ENCODE data around the gene KLK5. TPM values are rescaled to one million over a fixed set of nuclear protein-coding genes. Genes with fewer than 3 reads are reported as not detected.

Gene KLK5
- total RNA-seq, 1 donor from 2014 or later = not detected

GRCh38 chr19:50968716-50969412 is 16.0 kb upstream of the KLK5 start:
- DNase-seq = no peak

DNA sequence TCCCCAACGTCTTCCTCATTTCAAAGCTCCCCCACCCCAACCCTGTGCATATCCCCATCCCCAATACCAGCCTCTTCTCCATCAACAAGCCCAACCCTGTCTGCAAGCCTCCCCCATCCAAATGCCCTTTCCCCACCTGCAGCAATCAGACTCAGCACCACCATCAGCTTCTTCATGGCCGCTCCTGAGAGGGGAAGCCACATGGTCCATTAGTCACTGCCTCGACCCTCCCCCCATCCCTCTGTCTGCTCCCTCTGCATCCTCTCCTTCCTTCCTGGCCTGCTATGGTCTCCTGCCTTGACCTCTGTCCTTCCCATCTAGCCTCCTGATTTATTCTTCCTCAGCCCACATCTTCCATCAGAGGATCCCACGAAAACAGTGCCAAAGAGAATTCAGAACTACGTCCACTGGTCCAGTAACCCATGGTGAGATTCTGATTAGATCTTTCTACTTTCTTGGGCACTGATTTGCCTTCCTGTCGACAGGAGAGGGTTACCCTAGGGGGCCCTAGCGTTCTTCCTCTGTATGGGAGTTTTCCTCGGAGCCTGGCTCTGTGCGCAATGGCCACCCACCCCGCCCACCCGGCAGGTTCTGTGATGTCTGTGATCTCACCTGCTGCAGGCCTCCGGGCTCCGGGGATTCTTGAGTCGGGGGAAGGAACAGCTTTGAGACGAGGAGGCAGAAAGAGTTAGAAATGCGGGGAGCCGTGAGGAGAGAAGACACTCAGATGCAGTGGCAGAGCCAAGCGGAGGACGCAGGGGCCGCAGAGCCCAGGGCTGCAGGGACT is 15.3 kb upstream of the KLK5 start:
- no peak for DNase-seq

GRCh38 chr19:50964266-50964665 is 11.4 kb upstream of the KLK5 start:
- no peak for DNase-seq

DNA sequence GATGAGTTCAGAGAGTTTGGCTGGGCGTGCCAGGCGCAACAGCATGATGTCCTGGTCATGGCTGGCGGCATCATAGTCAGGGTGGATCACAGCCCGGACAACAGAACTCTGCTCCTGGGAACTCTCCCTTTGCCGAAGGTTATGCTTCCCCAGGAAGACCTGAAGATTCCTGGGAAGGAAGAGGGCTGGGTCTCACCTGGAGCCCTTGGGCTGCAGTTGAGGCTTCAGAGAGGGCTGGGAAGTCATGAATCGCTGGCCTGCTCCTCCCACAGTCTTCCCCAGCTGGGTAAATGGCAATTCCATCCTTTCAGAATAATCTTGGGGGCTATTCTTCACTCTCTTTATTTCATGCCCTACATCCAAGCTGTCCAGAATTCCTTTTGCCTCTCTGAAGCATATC is 10.5 kb upstream of the KLK5 start:
- DNase-seq = no peak

GRCh38 chr19:50962245-50962644 is 9.4 kb upstream of the KLK5 start:
- DNase-seq = no peak

GRCh38 chr19:50959731-50960500 is 7.1 kb upstream of the KLK5 start:
- DNase-seq = no peak

GRCh38 chr19:50957587-50957986 is 4.7 kb upstream of the KLK5 start:
- DNase-seq = no peak

DNA sequence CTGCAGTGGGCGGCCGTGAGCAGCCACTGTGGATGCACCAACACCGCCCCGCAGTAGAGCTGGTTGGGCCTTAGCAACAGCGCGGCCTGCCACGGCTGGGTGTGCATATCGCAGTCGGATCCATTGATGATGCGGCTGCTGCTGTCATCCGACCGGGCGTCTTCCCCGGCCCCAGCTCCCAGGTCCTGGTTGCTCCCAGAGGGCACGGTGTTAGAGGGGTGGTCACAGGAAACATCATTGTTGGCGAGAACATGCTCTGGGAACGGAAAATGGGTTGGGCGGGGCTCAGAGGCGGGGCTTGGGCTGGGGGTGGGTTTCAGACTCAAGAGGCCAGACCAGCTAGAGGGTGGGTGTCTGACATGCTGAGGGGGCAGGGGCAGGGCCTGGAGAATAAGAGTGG is 3.0 kb downstream of the KLK5 start:
- DNase-seq = no peak

DNA sequence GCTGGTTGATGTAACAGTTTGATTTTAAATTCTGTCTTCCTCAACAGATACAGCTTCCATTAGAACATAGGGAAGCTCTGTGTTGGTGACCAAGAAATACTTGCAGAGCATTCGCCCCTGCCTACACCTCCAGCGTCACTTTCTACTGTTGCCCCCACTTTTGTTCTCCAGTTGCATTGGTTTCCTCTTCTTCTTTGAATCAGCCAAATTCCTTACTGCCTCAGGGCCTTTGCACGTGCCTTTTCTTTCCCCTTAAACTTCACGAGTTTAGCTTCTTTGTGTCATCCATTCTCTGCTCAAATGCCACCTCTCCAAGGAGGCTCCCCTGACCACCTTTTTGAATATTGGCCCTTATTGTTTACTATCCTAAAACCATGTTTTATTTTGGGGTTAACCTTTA is 5.7 kb downstream of the KLK5 start:
- no peak for DNase-seq

GRCh38 chr19:50944795-50945194 is 8.0 kb downstream of the KLK5 start:
- DNase-seq = no peak

GRCh38 chr19:50943074-50943828 is 9.6 kb downstream of the KLK5 start:
- DNase-seq = no peak

- no peak for DNase-seq
Measured at GRCh38 chr19:50939596-50939995, 13.2 kb downstream of the KLK5 start.

GRCh38 chr19:50933640-50934039 is 19.2 kb downstream of the KLK5 start:
- DNase-seq = no peak

DNA sequence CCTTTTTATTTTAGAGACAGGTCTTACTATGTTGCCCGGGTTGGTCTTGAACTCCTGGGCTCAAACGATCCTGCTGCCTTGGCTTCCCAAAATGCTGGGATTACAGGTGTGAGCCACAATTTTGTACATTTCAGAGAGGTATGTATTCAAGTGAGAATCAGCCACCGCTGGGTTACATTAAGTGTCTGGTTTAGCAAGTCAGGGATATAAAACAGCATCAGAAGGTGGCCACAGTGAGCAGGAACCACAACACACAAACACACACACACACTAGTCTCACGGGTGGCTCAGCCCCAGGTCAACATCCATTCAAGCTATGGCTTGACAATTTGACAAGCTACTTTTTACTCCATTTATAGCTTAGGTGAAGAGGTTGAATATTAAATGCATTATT is 20.2 kb downstream of the KLK5 start:
- DNase-seq = no peak

GRCh38 chr19:50932018-50932689 is 20.7 kb downstream of the KLK5 start:
- DNase-seq = no peak

DNA sequence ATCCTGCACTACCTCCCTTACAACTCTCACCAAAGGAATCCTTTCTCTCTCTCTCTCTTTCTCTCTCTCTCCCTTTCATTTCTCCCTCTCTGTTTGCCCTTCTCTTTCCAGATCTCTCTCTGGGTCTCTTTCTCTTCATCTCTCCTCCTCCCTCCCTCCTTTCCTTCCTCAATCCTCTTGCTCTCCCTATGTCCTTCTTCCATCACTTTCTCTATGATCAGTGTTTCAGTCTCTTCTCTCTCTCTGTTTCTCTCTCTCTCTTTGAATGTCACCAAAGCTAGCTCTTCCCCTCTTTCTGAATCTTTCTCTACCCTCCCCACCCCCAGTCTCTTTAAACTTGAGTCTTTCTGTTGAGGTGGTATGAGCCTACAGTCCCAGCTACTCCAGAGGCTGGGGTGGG is 21.8 kb downstream of the KLK5 start:
- DNase-seq = no peak

DNA sequence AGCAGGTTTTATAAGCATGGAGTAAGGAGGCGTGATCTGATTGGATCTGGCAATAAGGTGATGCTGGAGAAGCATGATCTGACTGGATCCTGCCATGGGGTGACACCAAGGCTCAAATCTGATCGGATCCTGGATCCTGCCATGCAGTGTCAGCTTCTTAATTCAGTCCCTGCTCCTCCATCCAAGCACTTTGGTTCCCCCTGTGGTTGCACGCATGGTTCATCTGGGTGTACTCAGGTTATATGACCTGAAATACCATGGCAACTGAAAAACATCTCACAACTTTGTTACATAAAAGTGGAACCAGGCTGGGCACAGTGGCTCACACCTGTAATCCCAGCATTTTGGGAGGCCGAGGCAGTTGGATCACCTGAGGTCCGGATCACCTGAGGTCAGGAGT is 24.0 kb downstream of the KLK5 start:
- DNase-seq = no peak

GRCh38 chr19:50926144-50926543 is 26.7 kb downstream of the KLK5 start:
- DNase-seq = no peak

DNA sequence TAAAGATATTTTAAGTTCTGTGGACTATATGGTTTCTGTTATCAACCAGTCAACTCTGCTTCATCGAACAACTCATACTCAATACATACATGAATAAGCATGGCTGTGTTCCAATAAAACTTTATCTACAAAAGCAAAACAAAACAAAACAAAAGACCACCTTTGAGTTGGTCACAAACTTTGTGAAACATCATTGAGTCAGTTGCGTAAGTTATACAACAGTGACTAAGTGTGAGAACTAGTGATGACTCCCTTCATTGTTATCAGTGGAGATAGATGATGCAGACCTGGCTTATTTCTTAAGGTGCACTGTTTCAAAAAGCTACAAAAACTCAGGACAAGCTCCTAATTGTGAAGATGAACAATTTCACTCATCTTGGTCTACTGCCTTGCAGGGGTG is 27.1 kb downstream of the KLK5 start:
- no peak for DNase-seq

DNA sequence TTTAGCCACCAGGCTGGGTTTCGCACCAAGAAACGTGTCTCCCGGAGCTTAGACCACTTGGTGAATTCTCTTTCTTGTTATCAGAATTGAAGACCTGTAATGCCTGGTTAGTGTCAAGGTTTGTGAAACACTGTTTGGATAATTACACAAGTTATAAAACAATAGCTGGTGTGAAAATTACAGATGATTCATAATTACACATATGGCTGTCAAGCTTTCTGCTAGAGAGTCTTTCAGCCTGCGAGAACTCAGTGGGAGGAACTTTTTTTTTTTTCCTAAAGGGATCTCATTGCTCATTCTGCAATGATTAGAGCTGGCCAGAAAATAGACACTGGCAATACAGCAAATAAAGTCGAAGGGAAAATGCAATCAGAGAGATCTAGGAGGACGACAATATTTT is 28.3 kb downstream of the KLK5 start:
- no peak for DNase-seq

- peak; percentile 90 for DNase-seq
Measured at GRCh38 chr19:50922317-50922853, 30.5 kb downstream of the KLK5 start.
